ENCODE data around the gene WDR45B.

WDR45B gene

GRCh38 chr17:82565551-82565950 lies 82.7 kb downstream of the WDR45B start:
- no peak overlapping the region for H3K27ac ChIP-seq
- no peak for TF ChIP-seq CTCF (IDR thresholded peaks at IDR 0.05)
- TF ChIP-seq ZFX (IDR thresholded peaks at IDR 0.05; ENCODE audit: borderline replicate concordance) = no peak
